Psoas muscle (tissue), 8 donors: ENCODE measurements around the gene MATR3. TPM values are rescaled to one million over a fixed set of nuclear protein-coding genes. Genes with fewer than 3 reads are reported as not detected.

Experiments
- ATAC-seq, 4 donors: fragments of 200-7000 bp; cut with Tn5 transposase; one replicate each; pipeline ENCODE4 v1.9.1; 2020; ENCODE audit warnings: moderate library complexity in 3 of 4, mild to moderate bottlenecking in 2 of 4
- DNase-seq, 2 donors: peaks; one replicate each; pipeline ENCODE4 v3.0.0-alpha.2; 2020
- H3K27ac ChIP-seq: fragments of 200-600 bp; one replicate; pipeline ENCODE4 v1.8.0; 2022
- H3K27me3 ChIP-seq, 3 donors: fragments of 200-600 bp in 1 of 3; one replicate each; pipeline versions ENCODE4 v1.6.1 to v1.8.0; 2013 to 2022; ENCODE audit warnings: low read length in 2 of 3, mild to moderate bottlenecking in 2 of 3, moderate library complexity in 1 of 3; ENCODE audit not compliant: insufficient read depth in 3 of 3
- H3K36me3 ChIP-seq, 2 donors: fragments of 200-600 bp in 1 of 2; one replicate each; pipeline versions ENCODE4 v1.6.1 to v1.8.0; 2013 to 2022; ENCODE audit warnings: low read depth in 1 of 2, mild to moderate bottlenecking in 1 of 2, moderate library complexity in 1 of 2; ENCODE audit not compliant: insufficient read depth in 1 of 2
- H3K4me1 ChIP-seq: fragments of 200-600 bp; one replicate; pipeline ENCODE4 v1.8.0; 2022
- H3K4me3 ChIP-seq: fragments of 200-600 bp; one replicate; pipeline ENCODE4 v1.8.0; 2022; ENCODE audit warnings: mild to moderate bottlenecking
- H3K9me3 ChIP-seq: fragments of 200-600 bp; one replicate; pipeline ENCODE4 v1.8.0; 2022
- CTCF ChIP-seq: fragments of 200-600 bp; IDR thresholded peaks from one replicate; pipeline ENCODE4 v1.8.0; 2022; ENCODE audit warnings: antibody characterized with exemption
- WGBS, 3 donors: extraction: QIAGEN DNeasy Blood & Tissue Kit; methylation state at CpG; one replicate each; pipeline versions ENCODE4 v1.1.6 to v1.1.7; 2013; 5-methylcytosine and 5-hydroxymethylcytosine counted together
- intact Hi-C, 2 donors: fragments of 100-400 bp; cut with DNase I; formaldehyde crosslinking; loops; one replicate each; pipeline versions ENCODE4 v1.11.0 to v1.14.2; 2022
- polyA plus RNA-seq, 3 donors: library from polyadenylated mRNA; stranded (reverse); fragments of 200-250 nt; gene quantifications; one replicate each; pipeline ENCODE4 v1.2.3, GENCODE V29; 2013
- total RNA-seq, 4 donors: library from RNA; stranded (reverse); fragmentation: NEBNext Ultra II Directional in 2 of 4; extraction: Animal tissue kit (Norgen Biotek cat#: 25700) in 2 of 4; gene quantifications; one replicate each; pipeline versions ENCODE4 v1.2.1 to v1.2.4, GENCODE V29; 2021 to 2023
- donor health status: healthy with polysubstance abuse.
- donor health status: DM: no; HTN: no; CAD: no; lungs with moderate emphysema.
- donor health status: Bipolar disorder and iron deficiency.
- donor health status: healthy.
- donor health status: DM: yes; HTN: yes; CAD: no.
- donor health status: DM: no; HTN: no; CAD: no.
- donor health status: DM: no; HTN: no; CAD: no.
- donor health status: DM: yes; HTN: yes; CAD: no.

The MATR3 gene
- total and polyA plus RNA-seq, 7 donors: 92.4 to 153 (median 110) TPM

- H3K27me3 ChIP-seq: no peaks in the 10 kb centered on the region
- ATAC-seq: no peak
- peaks cover 11 to 80% of the 10 kb centered on the region in 2 donors for H3K36me3 ChIP-seq
- TF ChIP-seq CTCF: no peak
- intact Hi-C loops: no loop called here
- WGBS, 3 donors: 49 to 86% (median 53%) methylated on average over 1 of the region's 1 CpG
- DNase-seq: no peak
- H3K9me3 ChIP-seq: no peaks in the 10 kb centered on the region
- H3K4me3 ChIP-seq: no peak overlapping the region
- H3K27ac ChIP-seq: peak overlapping the region; percentile 33
- H3K4me1 ChIP-seq: peaks cover 28% of the 10 kb centered on the region
Measured at GRCh38 chr5:139369181-139369580, 75.6 kb downstream of the MATR3 start.

GRCh38 chr5:139371482-139372435 is 78.2 kb downstream of the MATR3 start:
- peaks cover under 1 to 54% of the 10 kb centered on the region in 2 donors for H3K36me3 ChIP-seq
- no peak for ATAC-seq
- 60 to 68% (median 64%) methylated on average over 7 of the region's 7 CpGs for WGBS, 3 donors
- DNase-seq: no peak
- H3K27ac ChIP-seq: peak overlapping the region; percentile 77
- H3K4me1 ChIP-seq: peaks cover 33% of the 10 kb centered on the region
- no peaks in the 10 kb centered on the region for H3K9me3 ChIP-seq
- H3K27me3 ChIP-seq: no peaks in the 10 kb centered on the region
- no peak overlapping the region for H3K4me3 ChIP-seq
- TF ChIP-seq CTCF: no peak
- intact Hi-C loops: no loop called here

- Histone ChIP-seq H3K27me3 (no peaks in the 10 kb centered on the region), H3K4me1 (peaks cover 32% of the 10 kb centered on the region), H3K9me3 (no peaks in the 10 kb centered on the region), H3K27ac (peak overlapping the region; percentile 77), H3K4me3 (no peak overlapping the region), H3K36me3 (peaks cover 0 to 24% of the 10 kb centered on the region in 2 donors)
- 86 to 94% (median 89%) methylated on average over 2 of the region's 2 CpGs for WGBS, 3 donors
- intact Hi-C loops: no loop called here
- no peak for ATAC-seq
- no peak for TF ChIP-seq CTCF
- DNase-seq: no peak
Measured at GRCh38 chr5:139374909-139375308, 81.4 kb downstream of the MATR3 start.

- no peak overlapping the region for H3K27ac ChIP-seq
- ATAC-seq: no peak
- intact Hi-C loops: no loop called here
- peaks cover 0 to 11% of the 10 kb centered on the region in 2 donors for H3K36me3 ChIP-seq
- peaks cover 32% of the 10 kb centered on the region for H3K4me1 ChIP-seq
- no peak overlapping the region for H3K4me3 ChIP-seq
- no peak for DNase-seq
- no peak for TF ChIP-seq CTCF
- no peaks in the 10 kb centered on the region for H3K27me3 ChIP-seq
- WGBS, 3 donors: 92 to 96% (median 95%) methylated on average over 7 of the region's 7 CpGs
- no peaks in the 10 kb centered on the region for H3K9me3 ChIP-seq
Measured at GRCh38 chr5:139376364-139376763, 82.8 kb downstream of the MATR3 start.
